HepG2 (cell line): Measurements from ENCODE around the gene ACACA. TPM values are rescaled to one million over a fixed set of nuclear protein-coding genes. Genes with fewer than 3 reads are reported as not detected.

ENCODE experiments used
- ATAC-seq: fragments of 200-7000 bp; cut with Tn5 transposase; 3 replicates; pipeline ENCODE4 v1.9.1; 2020; ENCODE audit warnings: mild to moderate bottlenecking, moderate library complexity
- BruUV-seq: library from RNA; stranded (reverse); fragments of 400-500 nt; replicated peaks from 2 replicates; lab custom pipeline; 2021; lab: Mats Ljungman, UMichigan
- CTCF ChIA-PET: fragments of 300-600 bp; formaldehyde crosslinking; extraction: SDS; loops from one replicate; lab custom pipeline; 2021; ENCODE audit warnings: low total read pairs, inconsistent platforms, low intra/inter-chr PET ratio; lab: Yijun Ruan, JAX
- POLR2A ChIA-PET: fragments of 350-600 bp; sonication (Branson Sonifier 250); formaldehyde crosslinking; loops from one replicate; lab custom pipeline; 2020; ENCODE audit warnings: antibody characterized with exemption, inconsistent platforms; lab: Yijun Ruan, JAX
- DNase-seq: peaks from one replicate; pipeline ENCODE4 v3.0.0-alpha.2; 2015; ENCODE audit warnings: low spot score
- FAIRE-seq: peaks from 3 replicates; lab custom pipeline; 2011; peaks lifted over from hg19 to GRCh38; lab: Jason Lieb, UNC
- H2AFZ ChIP-seq: one replicate; pipeline ENCODE4 v1.6.1; 2011; ENCODE audit warnings: low read length, inconsistent platforms
- H3K27ac ChIP-seq: fragments of 300-600 bp; 3 replicates; pipeline ENCODE4 v1.8.0; 2011; ENCODE audit warnings: mixed run types, mild to moderate bottlenecking, mixed read lengths, low read length, inconsistent platforms; ENCODE audit not compliant: insufficient read depth; ENCODE audit errors: extremely low read length
- H3K27me3 ChIP-seq, 2 experiments: fragments of 200-600 bp in 1 of 2; 2 replicates in 1 of 2; 3 replicates in 1 of 2; pipeline versions ENCODE4 v1.6.0 to v1.8.0; 2011; ENCODE audit warnings: low read length in 2 of 2, mild to moderate bottlenecking in 2 of 2, moderate library complexity in 2 of 2, inconsistent platforms in 1 of 2; ENCODE audit not compliant: insufficient read depth in 2 of 2, control insufficient read depth in 1 of 2
- H3K36me3 ChIP-seq, 2 experiments: fragments of 200-600 bp in 1 of 2; replicated peaks in 1 of 2; 2 replicates in 1 of 2; 3 replicates in 1 of 2; pipeline versions ENCODE4 v1.5.1 to v1.8.0; 2011; ENCODE audit warnings: low read length in 2 of 2, inconsistent platforms in 1 of 2; ENCODE audit not compliant: insufficient read depth in 2 of 2, control insufficient read depth in 1 of 2
- H3K4me1 ChIP-seq: 2 replicates; pipeline ENCODE4 v1.5.1; 2012; ENCODE audit warnings: low read length, inconsistent platforms; ENCODE audit not compliant: insufficient read depth
- H3K4me2 ChIP-seq: 2 replicates; pipeline ENCODE4 v1.6.0; 2011; ENCODE audit warnings: low read depth, low read length, inconsistent platforms
- H3K4me3 ChIP-seq, 3 experiments: fragments of 200-600 bp in 1 of 3; sonication (generic), shearing (Covaris generic) in 1 of 3; replicated peaks in 1 of 3; 2 replicates each; pipeline ENCODE4 v1.5.1; 2011 to 2016; ENCODE audit warnings: low read length in 3 of 3, inconsistent platforms in 2 of 3, low read depth in 2 of 3, mild to moderate bottlenecking in 2 of 3, control low read depth in 1 of 3, mixed read lengths in 1 of 3; ENCODE audit not compliant: insufficient read depth in 1 of 3
- H3K79me2 ChIP-seq: one replicate; pipeline ENCODE4 v1.6.1; 2011; ENCODE audit warnings: low read length, inconsistent platforms; ENCODE audit not compliant: insufficient read depth
- H3K9ac ChIP-seq: 2 replicates; pipeline ENCODE4 v1.6.0; 2011; ENCODE audit warnings: mild to moderate bottlenecking, low read depth, low read length, inconsistent platforms; ENCODE audit not compliant: insufficient read depth
- H3K9me3 ChIP-seq: 2 replicates; pipeline ENCODE4 v1.5.1; 2012; ENCODE audit warnings: mild to moderate bottlenecking, low read length
- H4K20me1 ChIP-seq: 2 replicates; pipeline ENCODE4 v1.6.0; 2011; ENCODE audit warnings: inconsistent platforms, mild to moderate bottlenecking, low read length, moderate library complexity; ENCODE audit not compliant: insufficient read depth
- RARA ChIP-seq: IDR thresholded peaks from 2 replicates; pipeline ENCODE4 v1.6.1; 2016; ENCODE audit warnings: missing genetic modification reagents, missing compliant biosample characterization
- SKI ChIP-seq: fragments of 450-650 bp; IDR thresholded peaks from one replicate; pipeline ENCODE4 v1.6.1; 2018; ENCODE audit warnings: mild to moderate bottlenecking; ENCODE audit not compliant: partially characterized antibody
- SUZ12 ChIP-seq: fragments of 150-350 bp; IDR thresholded peaks from 2 replicates; pipeline ENCODE4 v1.6.1; 2014; ENCODE audit warnings: low read depth, low read length
- ZBTB8A ChIP-seq: sonication (generic); formaldehyde crosslinking; IDR thresholded peaks from 2 replicates; pipeline ENCODE4 v1.4.0; 2020; ENCODE audit warnings: mild to moderate bottlenecking, low read depth, missing genetic modification reagents, borderline replicate concordance
- ZNF329 ChIP-seq: sonication (generic); formaldehyde crosslinking; IDR thresholded peaks from 2 replicates; pipeline ENCODE4 v1.9.0; 2021; ENCODE audit warnings: low read depth, mild to moderate bottlenecking, missing genetic modification reagents
- ZNF605 ChIP-seq: sonication (generic); formaldehyde crosslinking; IDR thresholded peaks from 2 replicates; pipeline ENCODE4 v1.8.0; 2022; ENCODE audit warnings: mild to moderate bottlenecking, missing genetic modification reagents
- ZNF629 ChIP-seq: sonication (generic); formaldehyde crosslinking; conservative IDR thresholded peaks from 2 replicates; pipeline ENCODE4 v1.5.0; 2020; ENCODE audit warnings: missing genetic modification reagents
- ZNF761 ChIP-seq: sonication (generic); formaldehyde crosslinking; conservative IDR thresholded peaks from 2 replicates; pipeline ENCODE4 v1.4.0; 2020; ENCODE audit warnings: mild to moderate bottlenecking, missing genetic modification reagents
- in situ Hi-C: cut with HindIII; loops from 2 replicates; pipeline ENCODE4 v1.10.0; 2017; ENCODE audit warnings: low pct_unique_long_range_greater_than_20kb; ENCODE audit not compliant: extremely low pct_ligation_motif_present
- intact Hi-C: fragments of 100-400 bp; cut with micrococcal nuclease; formaldehyde crosslinking; loops from one replicate; pipeline ENCODE4 v1.10.0; 2022; ENCODE audit not compliant: unreplicated experiment
- polyA plus RNA-seq, 8 experiments: library from polyadenylated mRNA; depleted of rRNA in 3 of 8; stranded (reverse) in 7 of 8; unstranded in 1 of 8; fragments of >200 nt; fragmentation: Illumina TruSeq in 4 of 8; extraction: Trizol in 4 of 8; gene quantifications; 2 replicates each; pipeline versions ENCODE4 v1.2.1 to v1.2.3, GENCODE V29; 2011 to 2016; ENCODE audit warnings: low read depth in 4 of 8, missing spikeins in 1 of 8, mixed read lengths in 1 of 8; ENCODE audit not compliant: insufficient read depth in 1 of 8
- total RNA-seq, 5 experiments: library from RNA; depleted of rRNA; stranded (reverse); fragments of >200 nt; fragmentation: Illumina TruSeq; extraction: Trizol; gene quantifications; 2 replicates each; pipeline ENCODE4 v1.2.3, GENCODE V29; 2016; ENCODE audit warnings: low read depth in 1 of 5
- TF ChIP-seq, protein P1 (sequence below): sonication (generic); formaldehyde crosslinking; conservative IDR thresholded peaks from 2 replicates; pipeline ENCODE4 v1.8.0; 2022; ENCODE audit warnings: missing genetic modification reagents
- TF ChIP-seq, protein P2 (sequence below): sonication (generic); formaldehyde crosslinking; IDR thresholded peaks from 2 replicates; pipeline ENCODE4 v1.5.0; 2020; ENCODE audit warnings: missing genetic modification reagents, mild to moderate bottlenecking, borderline replicate concordance
- TF ChIP-seq, protein P3 (sequence below): IDR thresholded peaks from 2 replicates; pipeline ENCODE4 v1.6.1; 2016
- TF ChIP-seq, protein P4 (sequence below): sonication (generic); IDR thresholded peaks from 2 replicates; pipeline ENCODE4 v1.6.1; 2016; ENCODE audit warnings: low read depth, borderline replicate concordance

The ACACA gene
- total and polyA plus RNA-seq, 2 of the 13 experiments (the other 11 are each of a cell fraction or from before 2014, with no cell fraction given): 39.2 to 47.2 TPM

DNA sequence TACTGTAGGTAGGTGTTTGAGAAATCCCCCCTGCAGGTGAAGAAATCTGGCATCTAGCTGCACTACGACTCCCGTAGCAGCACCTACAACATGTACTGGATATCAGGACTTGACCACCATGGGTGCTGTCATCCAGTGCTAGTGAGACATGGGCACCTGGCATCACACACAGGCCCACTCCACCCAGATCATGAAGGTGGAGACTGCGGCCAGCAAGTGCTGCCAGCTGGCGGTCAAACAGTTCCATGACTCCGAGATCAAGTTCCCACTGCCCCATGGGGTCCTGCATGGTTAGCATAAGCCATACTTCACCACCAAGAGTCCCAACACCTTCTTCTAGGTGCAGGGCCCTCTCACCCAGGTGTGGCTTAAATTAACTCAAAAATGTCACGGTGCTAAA lies 243.8 kb downstream of the ACACA start (continued):
- TF ChIP-seq ZNF329 (CRISPR knock-in tag) (no peak), ZNF761 (CRISPR knock-in tag) (no peak), ZBTB8A (CRISPR knock-in tag) (no peak), SUZ12 (no peak), RARA (no peak)

DNA sequence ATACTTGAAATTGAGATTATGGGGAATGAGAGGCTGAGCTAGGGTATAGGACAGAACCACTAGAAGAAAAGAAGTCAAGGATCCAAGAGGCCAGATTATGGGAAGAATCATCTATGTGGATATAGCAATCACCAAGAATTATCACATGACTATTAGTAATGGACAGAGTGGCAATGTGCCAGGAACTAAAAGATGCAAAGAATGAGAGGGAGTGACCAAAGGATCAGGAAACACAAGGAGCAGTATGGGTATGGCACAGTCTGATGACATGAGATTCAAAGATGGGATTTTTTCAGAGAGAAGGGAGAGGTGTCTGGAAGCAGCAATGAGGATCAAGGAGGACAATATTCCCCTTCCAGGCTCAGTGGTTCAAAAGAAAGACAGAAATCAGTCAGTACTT lies 245.7 kb downstream of the ACACA start:
- DNase-seq: no peak
- peaks cover 13 to 62% of the 10 kb centered on the region in 2 experiments for H3K36me3 ChIP-seq

More for the DNA sequence above, 245.7 kb downstream of the ACACA start:
- H3K9ac ChIP-seq: no peak overlapping the region
- H3K79me2 ChIP-seq: no peaks in the 10 kb centered on the region
- no peaks in the 10 kb centered on the region for H3K27me3 ChIP-seq
- H3K27ac ChIP-seq: no peak overlapping the region
- ChIA-PET POLR2A (no interaction called here), CTCF (no interaction called here)
- FAIRE-seq: no peak
- no TSS peak for BruUV-seq
- no peaks in the 10 kb centered on the region for H3K9me3 ChIP-seq
- H3K4me1 ChIP-seq: no peaks in the 10 kb centered on the region
- in situ Hi-C loops (no loop called here), intact Hi-C loops (no loop called here)
- TF ChIP-seq SKI: no peak
- TF ChIP-seq, protein P1, sequence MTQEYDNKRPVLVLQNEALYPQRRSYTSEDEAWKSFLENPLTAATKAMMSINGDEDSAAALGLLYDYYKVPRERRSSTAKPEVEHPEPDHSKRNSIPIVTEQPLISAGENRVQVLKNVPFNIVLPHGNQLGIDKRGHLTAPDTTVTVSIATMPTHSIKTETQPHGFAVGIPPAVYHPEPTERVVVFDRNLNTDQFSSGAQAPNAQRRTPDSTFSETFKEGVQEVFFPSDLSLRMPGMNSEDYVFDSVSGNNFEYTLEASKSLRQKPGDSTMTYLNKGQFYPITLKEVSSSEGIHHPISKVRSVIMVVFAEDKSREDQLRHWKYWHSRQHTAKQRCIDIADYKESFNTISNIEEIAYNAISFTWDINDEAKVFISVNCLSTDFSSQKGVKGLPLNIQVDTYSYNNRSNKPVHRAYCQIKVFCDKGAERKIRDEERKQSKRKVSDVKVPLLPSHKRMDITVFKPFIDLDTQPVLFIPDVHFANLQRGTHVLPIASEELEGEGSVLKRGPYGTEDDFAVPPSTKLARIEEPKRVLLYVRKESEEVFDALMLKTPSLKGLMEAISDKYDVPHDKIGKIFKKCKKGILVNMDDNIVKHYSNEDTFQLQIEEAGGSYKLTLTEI (CRISPR knock-in tag): no peak
- no peak for TF ChIP-seq ZNF605 (CRISPR knock-in tag)
- TF ChIP-seq, protein P2, sequence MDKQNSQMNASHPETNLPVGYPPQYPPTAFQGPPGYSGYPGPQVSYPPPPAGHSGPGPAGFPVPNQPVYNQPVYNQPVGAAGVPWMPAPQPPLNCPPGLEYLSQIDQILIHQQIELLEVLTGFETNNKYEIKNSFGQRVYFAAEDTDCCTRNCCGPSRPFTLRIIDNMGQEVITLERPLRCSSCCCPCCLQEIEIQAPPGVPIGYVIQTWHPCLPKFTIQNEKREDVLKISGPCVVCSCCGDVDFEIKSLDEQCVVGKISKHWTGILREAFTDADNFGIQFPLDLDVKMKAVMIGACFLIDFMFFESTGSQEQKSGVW: no peak
- TF ChIP-seq, protein P3, sequence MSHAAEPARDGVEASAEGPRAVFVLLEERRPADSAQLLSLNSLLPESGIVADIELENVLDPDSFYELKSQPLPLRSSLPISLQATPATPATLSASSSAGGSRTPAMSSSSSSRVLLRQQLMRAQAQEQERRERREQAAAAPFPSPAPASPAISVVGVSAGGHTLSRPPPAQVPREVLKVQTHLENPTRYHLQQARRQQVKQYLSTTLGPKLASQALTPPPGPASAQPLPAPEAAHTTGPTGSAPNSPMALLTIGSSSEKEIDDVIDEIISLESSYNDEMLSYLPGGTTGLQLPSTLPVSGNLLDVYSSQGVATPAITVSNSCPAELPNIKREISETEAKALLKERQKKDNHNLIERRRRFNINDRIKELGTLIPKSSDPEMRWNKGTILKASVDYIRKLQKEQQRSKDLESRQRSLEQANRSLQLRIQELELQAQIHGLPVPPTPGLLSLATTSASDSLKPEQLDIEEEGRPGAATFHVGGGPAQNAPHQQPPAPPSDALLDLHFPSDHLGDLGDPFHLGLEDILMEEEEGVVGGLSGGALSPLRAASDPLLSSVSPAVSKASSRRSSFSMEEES (CRISPR knock-in tag): no peak
- TF ChIP-seq, protein P4, sequence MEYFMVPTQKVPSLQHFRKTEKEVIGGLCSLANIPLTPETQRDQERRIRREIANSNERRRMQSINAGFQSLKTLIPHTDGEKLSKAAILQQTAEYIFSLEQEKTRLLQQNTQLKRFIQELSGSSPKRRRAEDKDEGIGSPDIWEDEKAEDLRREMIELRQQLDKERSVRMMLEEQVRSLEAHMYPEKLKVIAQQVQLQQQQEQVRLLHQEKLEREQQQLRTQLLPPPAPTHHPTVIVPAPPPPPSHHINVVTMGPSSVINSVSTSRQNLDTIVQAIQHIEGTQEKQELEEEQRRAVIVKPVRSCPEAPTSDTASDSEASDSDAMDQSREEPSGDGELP: no peak
- TF ChIP-seq ZNF629 (CRISPR knock-in tag): no peak
- ATAC-seq: no peak
- H2AFZ ChIP-seq: no peak overlapping the region
- H4K20me1 ChIP-seq: no peaks in the 10 kb centered on the region
- H3K4me2 ChIP-seq: no peak overlapping the region
- H3K4me3 ChIP-seq: no peak overlapping the region
